HepG2 (cell line): Measurements from ENCODE around the gene TBX3. TPM values are rescaled to one million over a fixed set of nuclear protein-coding genes. Genes with fewer than 3 reads are reported as not detected.

Experiments
- ASH2L ChIP-seq: fragments of 300-600, 200-600 bp; sonication (generic); IDR thresholded peaks from 2 replicates; pipeline ENCODE4 v1.7.0; 2017; ENCODE audit warnings: low read depth, mild to moderate bottlenecking, moderate library complexity, mixed read lengths, low read length; ENCODE audit not compliant: insufficient read length
- ATF7-NPFF ChIP-seq: sonication (generic); formaldehyde crosslinking; IDR thresholded peaks from 2 replicates; pipeline ENCODE4 v1.8.1; 2023; ENCODE audit warnings: mild to moderate bottlenecking, low read depth, missing genetic modification reagents, moderate library complexity
- CREB1 ChIP-seq, 2 experiments: fragments of 450-650 bp in 1 of 2; IDR thresholded peaks; 2 replicates each; pipeline ENCODE4 v1.6.1; 2016 to 2017; ENCODE audit warnings: control low read depth in 1 of 2, mild to moderate bottlenecking in 1 of 2, missing compliant biosample characterization in 1 of 2, missing genetic modification characterization in 1 of 2
- ETV5 ChIP-seq: IDR thresholded peaks from 2 replicates; pipeline ENCODE4 v1.6.1; 2018; ENCODE audit warnings: missing biosample characterization, missing genetic modification reagents, inconsistent platforms, borderline replicate concordance
- GMEB1 ChIP-seq: sonication (generic); formaldehyde crosslinking; IDR thresholded peaks from 2 replicates; pipeline ENCODE4 v1.5.1; 2020; ENCODE audit warnings: missing genetic modification reagents, mild to moderate bottlenecking, borderline replicate concordance
- HNF1A ChIP-seq, 2 experiments: sonication (generic) in 1 of 2; formaldehyde crosslinking in 1 of 2; IDR thresholded peaks; 2 replicates each; pipeline versions ENCODE4 v1.4.0 to v1.6.1; 2016 to 2020; ENCODE audit warnings: borderline replicate concordance in 1 of 2, low read depth in 1 of 2, mild to moderate bottlenecking in 1 of 2, missing genetic modification reagents in 1 of 2
- IKZF5 ChIP-seq: IDR thresholded peaks from 2 replicates; pipeline ENCODE4 v1.6.1; 2018; ENCODE audit warnings: missing genetic modification reagents, mild to moderate bottlenecking, missing compliant biosample characterization
- MTF1 ChIP-seq: sonication (generic); formaldehyde crosslinking; IDR thresholded peaks from 2 replicates; pipeline ENCODE4 v1.5.0; 2020; ENCODE audit warnings: missing genetic modification reagents
- NCOA1 ChIP-seq: sonication (generic); formaldehyde crosslinking; IDR thresholded peaks from 2 replicates; pipeline ENCODE4 v1.9.0; 2021; ENCODE audit warnings: missing genetic modification reagents
- RAD21 ChIP-seq: fragments of 450-650 bp; formaldehyde crosslinking; IDR thresholded peaks from 2 replicates; pipeline ENCODE4 v1.5.0; 2020; ENCODE audit warnings: mild to moderate bottlenecking
- SCMH1 ChIP-seq: sonication (generic); formaldehyde crosslinking; IDR thresholded peaks from 2 replicates; pipeline ENCODE4 v1.9.0; 2021; ENCODE audit warnings: missing genetic modification reagents, mild to moderate bottlenecking, borderline replicate concordance
- SMYD3 ChIP-seq: sonication (generic); formaldehyde crosslinking; IDR thresholded peaks from 2 replicates; pipeline ENCODE4 v1.8.1; 2023; ENCODE audit warnings: mild to moderate bottlenecking, missing genetic modification reagents
- TRAFD1 ChIP-seq: sonication (generic); formaldehyde crosslinking; IDR thresholded peaks from 2 replicates; pipeline ENCODE4 v1.5.1; 2020; ENCODE audit warnings: missing genetic modification reagents, mild to moderate bottlenecking, borderline replicate concordance
- TSC22D2 ChIP-seq: sonication (generic); formaldehyde crosslinking; IDR thresholded peaks from 2 replicates; pipeline ENCODE4 v1.5.1; 2020; ENCODE audit warnings: missing genetic modification reagents, mild to moderate bottlenecking, borderline replicate concordance
- ZFP90 ChIP-seq: sonication (generic); formaldehyde crosslinking; IDR thresholded peaks from 2 replicates; pipeline ENCODE4 v1.8.0; 2022; ENCODE audit warnings: missing genetic modification reagents, mild to moderate bottlenecking, inconsistent platforms, borderline replicate concordance
- ZNF205 ChIP-seq: IDR thresholded peaks from 2 replicates; pipeline ENCODE4 v1.6.1; 2018; ENCODE audit warnings: missing biosample characterization, missing genetic modification reagents
- ZNF24 ChIP-seq: fragments of 450-650 bp; IDR thresholded peaks from 2 replicates; pipeline ENCODE4 v1.6.1; 2017; ENCODE audit warnings: antibody characterized with exemption, mild to moderate bottlenecking
- ZNF776 ChIP-seq: sonication (generic); formaldehyde crosslinking; IDR thresholded peaks from 2 replicates; pipeline ENCODE4 v1.4.0; 2020; ENCODE audit warnings: mild to moderate bottlenecking, missing genetic modification reagents
- ZSCAN22 ChIP-seq: sonication (generic); formaldehyde crosslinking; IDR thresholded peaks from 2 replicates; pipeline ENCODE4 v1.4.0; 2020; ENCODE audit warnings: mild to moderate bottlenecking, missing genetic modification reagents
- polyA plus RNA-seq, 8 experiments: library from polyadenylated mRNA; depleted of rRNA in 3 of 8; stranded (reverse) in 7 of 8; unstranded in 1 of 8; fragments of >200 nt; fragmentation: Illumina TruSeq in 4 of 8; extraction: Trizol in 4 of 8; gene quantifications; 2 replicates each; pipeline versions ENCODE4 v1.2.1 to v1.2.3, GENCODE V29; 2011 to 2016; ENCODE audit warnings: low read depth in 4 of 8, missing spikeins in 1 of 8, mixed read lengths in 1 of 8; ENCODE audit not compliant: insufficient read depth in 1 of 8
- total RNA-seq, 5 experiments: library from RNA; depleted of rRNA; stranded (reverse); fragments of >200 nt; fragmentation: Illumina TruSeq; extraction: Trizol; gene quantifications; 2 replicates each; pipeline ENCODE4 v1.2.3, GENCODE V29; 2016; ENCODE audit warnings: low read depth in 1 of 5

Gene TBX3
- total and polyA plus RNA-seq, 2 of the 13 experiments (the other 11 are each of a cell fraction or from before 2014, with no cell fraction given): 27.1 to 42.4 TPM

- peak; percentile 56; the same call in 1 of the 2 replicates for TF ChIP-seq GMEB1
- TF ChIP-seq ATF7-NPFF (CRISPR knock-in tag): peak; percentile 71
- TF ChIP-seq ETV5: no peak
- TF ChIP-seq ASH2L: peak; percentile 79
- no peak for TF ChIP-seq ZNF24
- 0 out of 2 replicates have a peak, but pooled peaks have one; percentile 83 for TF ChIP-seq ZNF776
- TF ChIP-seq MTF1 (CRISPR knock-in tag): no peak
- no peak for TF ChIP-seq TRAFD1 (CRISPR knock-in tag)
- TF ChIP-seq SMYD3 (CRISPR knock-in tag): peak; percentile 23; the same call in 1 of the 2 replicates
- no peak for TF ChIP-seq HNF1A (IDR thresholded peaks at IDR 0.05; ENCODE audit: low read depth)
- peak; percentile 80; the same call in 1 of the 2 replicates for TF ChIP-seq HNF1A (CRISPR knock-in tag; IDR thresholded peaks at IDR 0.05; ENCODE audit: borderline replicate concordance)
- TF ChIP-seq ZNF205 (CRISPR knock-in tag): peak; percentile 87
- TF ChIP-seq CREB1 (IDR thresholded peaks at IDR 0.05): peak; percentile 68
- TF ChIP-seq CREB1 (CRISPR knock-in tag; IDR thresholded peaks at IDR 0.05): 0 out of 2 replicates have a peak, but pooled peaks have one; percentile 63
- TF ChIP-seq RAD21: peak; percentile 86
- TF ChIP-seq ZFP90 (CRISPR knock-in tag): peak; percentile 92
- no peak for TF ChIP-seq SCMH1
- TF ChIP-seq ZSCAN22 (CRISPR knock-in tag): peak; percentile 95
- no peak; the same call in 1 of the 2 replicates for TF ChIP-seq NCOA1 (CRISPR knock-in tag)
- peak; percentile 62; the same call in 1 of the 2 replicates for TF ChIP-seq TSC22D2
- peak; percentile 20 for TF ChIP-seq IKZF5 (CRISPR knock-in tag)
Measured at GRCh38 chr12:114684098-114684869, at the start of gene TBX3 (continued).
